Ishikawa (cell line): ENCODE measurements around the gene VWF.
A peak's percentile ranks its signal among the peaks of the same experiment; 100 is the strongest.

ENCODE experiments used
- CEBPB ChIP-seq: IDR thresholded peaks from 2 replicates; pipeline ENCODE4 v1.6.1; 2012
- CREB1 ChIP-seq: IDR thresholded peaks from 2 replicates; pipeline ENCODE4 v1.6.1; 2012; ENCODE audit warnings: low read depth
- EGR1 ChIP-seq: IDR thresholded peaks from 2 replicates; pipeline ENCODE4 v1.6.1; 2012
- EP300 ChIP-seq: IDR thresholded peaks from 2 replicates; pipeline ENCODE4 v1.6.1; 2012; ENCODE audit warnings: borderline replicate concordance
- FOXM1 ChIP-seq: IDR thresholded peaks from 2 replicates; pipeline ENCODE4 v1.6.1; 2012; ENCODE audit warnings: low read depth, borderline replicate concordance
- MAX ChIP-seq: IDR thresholded peaks from 2 replicates; pipeline ENCODE4 v1.6.1; 2012
- NFIC ChIP-seq: IDR thresholded peaks from 2 replicates; pipeline ENCODE4 v1.6.1; 2012
- RAD21 ChIP-seq: IDR thresholded peaks from 2 replicates; pipeline ENCODE4 v1.6.1; 2012; ENCODE audit warnings: low read depth
- REST ChIP-seq: IDR thresholded peaks from 2 replicates; pipeline ENCODE4 v1.6.1; 2012; ENCODE audit warnings: low read depth, mild to moderate bottlenecking
- TAF1 ChIP-seq: IDR thresholded peaks from 2 replicates; pipeline ENCODE4 v1.6.1; 2012; ENCODE audit warnings: low read depth, mild to moderate bottlenecking
- TCF12 ChIP-seq: IDR thresholded peaks from 2 replicates; pipeline ENCODE4 v1.6.1; 2012; ENCODE audit warnings: low read depth
- TEAD4 ChIP-seq: IDR thresholded peaks from 2 replicates; pipeline ENCODE4 v1.6.1; 2012
- USF1 ChIP-seq: IDR thresholded peaks from 2 replicates; pipeline ENCODE4 v1.6.1; 2012
- YY1 ChIP-seq: IDR thresholded peaks from 2 replicates; pipeline ENCODE4 v1.6.1; 2012; ENCODE audit warnings: low read depth
- ZBTB7A ChIP-seq: IDR thresholded peaks from 2 replicates; pipeline ENCODE4 v1.6.1; 2012; ENCODE audit warnings: low read depth

Gene VWF

GRCh38 chr12:6116471-6117021 is 7.9 kb downstream of the VWF start:
- TF ChIP-seq TEAD4 = peak; percentile 56; the same call in 1 of the 2 replicates
- TF ChIP-seq TCF12 = no peak
- peak; percentile 33; the same call in 1 of the 2 replicates for TF ChIP-seq EP300
- TF ChIP-seq REST = no peak
- no peak for TF ChIP-seq FOXM1

GRCh38 chr12:6115389-6115788 is 9.1 kb downstream of the VWF start:
- TF ChIP-seq REST (no peak), EGR1 (no peak), FOXM1 (no peak), YY1 (no peak), EP300 (no peak), USF1 (no peak), CREB1 (no peak), TCF12 (no peak), MAX (no peak), CEBPB (no peak), TAF1 (no peak), NFIC (no peak), RAD21 (no peak), ZBTB7A (no peak), TEAD4 (no peak)

- TF ChIP-seq USF1 (no peak), YY1 (no peak), CREB1 (no peak), EP300 (no peak), NFIC (no peak), MAX (no peak), FOXM1 (no peak), RAD21 (no peak), ZBTB7A (no peak), REST (no peak), EGR1 (no peak), CEBPB (no peak), TCF12 (no peak)
Measured at GRCh38 chr12:6114476-6114870, 10.0 kb downstream of the VWF start.

- TF ChIP-seq RAD21 (no peak), TAF1 (no peak), USF1 (no peak), TEAD4 (no peak), EP300 (no peak), ZBTB7A (no peak), CREB1 (no peak), YY1 (no peak), NFIC (no peak), EGR1 (no peak), CEBPB (no peak), MAX (no peak), REST (no peak)
Measured at GRCh38 chr12:6113691-6114475, 10.6 kb downstream of the VWF start.
